Heart left ventricle (tissue), 13 donors: Measurements from ENCODE around the gene FHL5.

Source experiments
- CTCF ChIP-seq, 12 donors: fragments of 200-600 bp; sonication (generic) in 4 of 12; IDR thresholded peaks; one replicate each; pipeline versions ENCODE4 v1.5.0 to v1.8.0; 2018 to 2022; ENCODE audit warnings: antibody characterized with exemption in 12 of 12, mild to moderate bottlenecking in 5 of 12
- POLR2A ChIP-seq, 2 donors: fragments of 450-650 bp; IDR thresholded peaks; one replicate each; pipeline ENCODE4 v1.6.1; 2017; ENCODE audit warnings: antibody characterized with exemption in 2 of 2, mild to moderate bottlenecking in 2 of 2, moderate library complexity in 2 of 2
- donor health status: ischemic (EF 13 %, LVEDD 7.1; RV severe dilation, severe dysfunction).
- donor health status: DM: no; HTN: yes; CAD: no.
- donor health status: DM: no; HTN: no; CAD: no.
- donor health status: ischemic (EF 25% LVEDD 6.9; RV normal size, moderate dysfunction).
- donor health status: ischemic (EF 25% LVEDD 5.7; RV mildly dilated, moderate dysfunction).
- donor health status: ischemic (EF 35%, LVEDD 5.7; RV mildly dilated, moderate dysfunction).
- donor health status: nonischemic (EF 11% LVEDD 7.7; RV severe dilation, severe dysfunction).
- donor health status: DM: yes; HTN: yes; CAD: no.
- donor health status: PGD.
- donor health status: ischemic (EF 29% LVEDD 5.4; RV normal size, mild dysfunction).
- donor health status: nonischemic (EF 23%, LVEDD 6.1; RV moderate dilation, normal function).

GRCh38 chr6:96582021-96582420, 19.1 kb downstream of the FHL5 start:
- TF ChIP-seq CTCF (IDR thresholded peaks at IDR 0.05) (no peak), POLR2A (IDR thresholded peaks at IDR 0.05) (no peak)
